HepG2 (cell line): ENCODE measurements around the gene TNFRSF18. TPM values are rescaled to one million over a fixed set of nuclear protein-coding genes. Genes with fewer than 3 reads are reported as not detected.

Experiments used
- AHDC1 ChIP-seq: sonication (generic); formaldehyde crosslinking; IDR thresholded peaks from 2 replicates; pipeline ENCODE4 v1.5.1; 2020; ENCODE audit warnings: mild to moderate bottlenecking, missing genetic modification reagents, borderline replicate concordance
- KLF15 ChIP-seq: sonication (generic); formaldehyde crosslinking; IDR thresholded peaks from 2 replicates; pipeline ENCODE4 v1.8.1; 2023; ENCODE audit warnings: borderline replicate concordance, mild to moderate bottlenecking, inconsistent platforms, missing genetic modification reagents, mixed read lengths
- MYC ChIP-seq: sonication (generic); formaldehyde crosslinking; IDR thresholded peaks from 2 replicates; pipeline ENCODE4 v1.9.0; 2021; ENCODE audit warnings: missing genetic modification reagents, borderline replicate concordance
- RXRB ChIP-seq: IDR thresholded peaks from 2 replicates; pipeline ENCODE4 v1.6.1; 2016; ENCODE audit warnings: borderline replicate concordance, missing genetic modification reagents, missing compliant biosample characterization
- SP5 ChIP-seq: IDR thresholded peaks from 2 replicates; pipeline ENCODE4 v1.6.1; 2016; ENCODE audit warnings: low read depth, borderline replicate concordance
- YEATS4 ChIP-seq: sonication (generic); formaldehyde crosslinking; IDR thresholded peaks from 2 replicates; pipeline ENCODE4 v1.4.0; 2020; ENCODE audit warnings: missing genetic modification reagents, borderline replicate concordance
- YY1 ChIP-seq: IDR thresholded peaks from 2 replicates; pipeline ENCODE4 v1.6.1; 2011; ENCODE audit warnings: low read length, low read depth, moderate library complexity, mild to moderate bottlenecking; ENCODE audit not compliant: insufficient read depth, insufficient replicate concordance
- ZNF30 ChIP-seq: sonication (generic); formaldehyde crosslinking; IDR thresholded peaks from 2 replicates; pipeline ENCODE4 v1.5.0; 2020; ENCODE audit warnings: mild to moderate bottlenecking, missing genetic modification reagents
- ZNF407 ChIP-seq: sonication (generic); formaldehyde crosslinking; IDR thresholded peaks from one replicate; pipeline ENCODE4 v1.5.1; 2020; ENCODE audit warnings: mild to moderate bottlenecking, missing genetic modification reagents; ENCODE audit errors: not compliant biosample characterization
- ZNF543 ChIP-seq: sonication (generic); formaldehyde crosslinking; IDR thresholded peaks from 2 replicates; pipeline ENCODE4 v1.4.0; 2020; ENCODE audit warnings: mild to moderate bottlenecking, missing genetic modification reagents
- polyA plus RNA-seq, 8 experiments: library from polyadenylated mRNA; depleted of rRNA in 3 of 8; stranded (reverse) in 7 of 8; unstranded in 1 of 8; fragments of >200 nt; fragmentation: Illumina TruSeq in 4 of 8; extraction: Trizol in 4 of 8; gene quantifications; 2 replicates each; pipeline versions ENCODE4 v1.2.1 to v1.2.3, GENCODE V29; 2011 to 2016; ENCODE audit warnings: low read depth in 4 of 8, missing spikeins in 1 of 8, mixed read lengths in 1 of 8; ENCODE audit not compliant: insufficient read depth in 1 of 8
- total RNA-seq, 5 experiments: library from RNA; depleted of rRNA; stranded (reverse); fragments of >200 nt; fragmentation: Illumina TruSeq; extraction: Trizol; gene quantifications; 2 replicates each; pipeline ENCODE4 v1.2.3, GENCODE V29; 2016; ENCODE audit warnings: low read depth in 1 of 5
- TF ChIP-seq, protein P1 (sequence below): sonication (generic); formaldehyde crosslinking; IDR thresholded peaks from 2 replicates; pipeline ENCODE4 v1.8.1; 2022; ENCODE audit warnings: low read depth, mild to moderate bottlenecking, missing genetic modification reagents

Gene TNFRSF18
- total and polyA plus RNA-seq, 2 of the 13 experiments (the other 11 are each of a cell fraction or from before 2014, with no cell fraction given) = not detected

DNA sequence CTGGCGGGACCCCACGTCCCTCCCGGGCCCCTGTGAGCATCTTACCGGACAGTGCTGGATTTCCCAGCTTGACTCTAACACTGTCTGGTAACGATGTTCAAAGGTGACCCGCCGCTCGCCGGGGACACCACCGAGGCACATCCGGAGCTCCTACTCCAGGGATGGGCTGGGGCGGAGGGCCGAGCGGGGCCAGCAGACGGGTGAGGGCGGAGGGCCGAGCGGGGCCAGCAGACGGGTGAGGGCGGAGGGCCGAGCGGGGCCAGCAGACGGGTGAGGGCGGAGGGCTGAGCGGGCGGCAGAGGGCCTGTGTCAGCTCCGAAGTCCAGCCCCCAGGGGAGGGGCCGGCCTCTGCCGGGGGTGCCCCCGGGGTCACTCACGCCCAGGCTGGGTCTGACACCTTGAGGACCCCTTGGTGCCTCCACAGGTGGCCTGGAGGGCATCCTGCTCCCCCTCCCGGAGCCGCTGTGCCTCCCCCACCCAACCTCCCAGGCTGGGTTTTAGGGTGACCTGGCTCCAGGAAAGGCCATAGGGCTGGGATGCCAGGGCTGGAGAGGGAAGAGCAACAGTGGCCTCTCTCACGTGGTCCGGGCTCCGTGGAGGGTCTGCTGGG is 38.4 kb downstream of the TNFRSF18 start (continued):
- TF ChIP-seq ZNF407 (CRISPR knock-in tag) (no peak), AHDC1 (CRISPR knock-in tag) (0 out of 2 replicates have a peak, but pooled peaks have one; percentile 30), SP5 (CRISPR knock-in tag) (0 out of 2 replicates have a peak, but pooled peaks have one; percentile 17), YEATS4 (CRISPR knock-in tag) (no peak), MYC (peak; percentile 9; the same call in 1 of the 2 replicates), ZNF30 (no peak), ZNF543 (CRISPR knock-in tag) (peak; percentile 75; the same call in 1 of the 2 replicates), KLF15 (CRISPR knock-in tag) (0 out of 2 replicates have a peak, but pooled peaks have one; percentile 16), RXRB (CRISPR knock-in tag) (peak; percentile 38; the same call in 1 of the 2 replicates), YY1 (no peak)
- TF ChIP-seq, protein P1, sequence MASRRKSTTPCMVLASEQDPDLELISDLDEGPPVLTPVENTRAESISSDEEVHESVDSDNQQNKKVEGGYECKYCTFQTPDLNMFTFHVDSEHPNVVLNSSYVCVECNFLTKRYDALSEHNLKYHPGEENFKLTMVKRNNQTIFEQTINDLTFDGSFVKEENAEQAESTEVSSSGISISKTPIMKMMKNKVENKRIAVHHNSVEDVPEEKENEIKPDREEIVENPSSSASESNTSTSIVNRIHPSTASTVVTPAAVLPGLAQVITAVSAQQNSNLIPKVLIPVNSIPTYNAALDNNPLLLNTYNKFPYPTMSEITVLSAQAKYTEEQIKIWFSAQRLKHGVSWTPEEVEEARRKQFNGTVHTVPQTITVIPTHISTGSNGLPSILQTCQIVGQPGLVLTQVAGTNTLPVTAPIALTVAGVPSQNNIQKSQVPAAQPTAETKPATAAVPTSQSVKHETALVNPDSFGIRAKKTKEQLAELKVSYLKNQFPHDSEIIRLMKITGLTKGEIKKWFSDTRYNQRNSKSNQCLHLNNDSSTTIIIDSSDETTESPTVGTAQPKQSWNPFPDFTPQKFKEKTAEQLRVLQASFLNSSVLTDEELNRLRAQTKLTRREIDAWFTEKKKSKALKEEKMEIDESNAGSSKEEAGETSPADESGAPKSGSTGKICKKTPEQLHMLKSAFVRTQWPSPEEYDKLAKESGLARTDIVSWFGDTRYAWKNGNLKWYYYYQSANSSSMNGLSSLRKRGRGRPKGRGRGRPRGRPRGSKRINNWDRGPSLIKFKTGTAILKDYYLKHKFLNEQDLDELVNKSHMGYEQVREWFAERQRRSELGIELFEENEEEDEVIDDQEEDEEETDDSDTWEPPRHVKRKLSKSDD (CRISPR knock-in tag) = no peak
